Tibial artery (tissue), 4 donors: ENCODE measurements around the gene PDE3A.

Experiments
- DNase-seq, 2 donors: peaks; one replicate each; pipeline ENCODE4 v3.0.0-alpha.2; 2019
- H3K27ac ChIP-seq, 2 donors: fragments of 200-600 bp; sonication (generic) in 1 of 2; 1 replicate in 1 of 2; 2 replicates in 1 of 2; pipeline ENCODE4 v1.5.1; 2018 to 2019; ENCODE audit warnings: mild to moderate bottlenecking in 1 of 2
- H3K27me3 ChIP-seq, 2 donors: fragments of 200-600 bp; sonication (generic) in 1 of 2; one replicate each; pipeline versions ENCODE4 v1.5.1 to v1.6.0; 2016 to 2019
- H3K36me3 ChIP-seq, 3 donors: fragments of 200-600 bp; sonication (generic) in 2 of 3; one replicate each; pipeline ENCODE4 v1.5.1; 2016 to 2019; ENCODE audit warnings: mild to moderate bottlenecking in 2 of 3
- H3K4me1 ChIP-seq, 4 donors: fragments of 200-600 bp; sonication (generic) in 2 of 4; 1 replicate in 3 of 4; 2 replicates in 1 of 4; pipeline ENCODE4 v1.5.1; 2016 to 2019
- H3K4me3 ChIP-seq, 2 donors: fragments of 200-600 bp; sonication (generic) in 1 of 2; 1 replicate in 1 of 2; 2 replicates in 1 of 2; pipeline ENCODE4 v1.5.1; 2018 to 2019; ENCODE audit warnings: mild to moderate bottlenecking in 2 of 2
- H3K9me3 ChIP-seq, 3 donors: fragments of 200-600 bp; sonication (generic) in 1 of 3; one replicate each; pipeline ENCODE4 v1.5.1; 2016 to 2019
- CTCF ChIP-seq, 2 experiments: fragments of 200-600 bp in 1 of 2; fragments of 450-650 bp in 1 of 2; IDR thresholded peaks; one replicate each; pipeline ENCODE4 v1.5.1; 2017 to 2019; ENCODE audit warnings: antibody characterized with exemption in 2 of 2, mild to moderate bottlenecking in 1 of 2, moderate library complexity in 1 of 2
- intact Hi-C: fragments of 100-400 bp; cut with DNase I; formaldehyde crosslinking; loops from one replicate; pipeline ENCODE4 v1.15.0; 2023; ENCODE audit warnings: low total_unique reads

PDE3A gene

GRCh38 chr12:20491290-20491689, 123.0 kb downstream of the PDE3A start:
- H3K4me1 ChIP-seq: peaks cover 0 to 83% (median 26%) of the 10 kb centered on the region in 4 donors
- TF ChIP-seq CTCF (IDR thresholded peaks at IDR 0.05): no peak

GRCh38 chr12:20492251-20492760, 124.0 kb downstream of the PDE3A start:
- Histone ChIP-seq H3K9me3 (no peaks in the 10 kb centered on the region), H3K4me1 (peaks cover 0 to 81% (median 26%) of the 10 kb centered on the region in 4 donors), H3K27ac (peak overlapping the region; percentile 11 to 24), H3K27me3 (no peaks in the 10 kb centered on the region), H3K36me3 (no peaks in the 10 kb centered on the region), H3K4me3 (no peak overlapping the region)
- no peak for TF ChIP-seq CTCF (IDR thresholded peaks at IDR 0.05)
- intact Hi-C loops: no loop called here
- DNase-seq: no peak

More at GRCh38 chr12:20491290-20491689, 123.0 kb downstream of the PDE3A start:
- Histone ChIP-seq H3K27ac (peak overlapping the region in 1 of 2 donors; percentile 27), H3K36me3 (no peaks in the 10 kb centered on the region), H3K4me3 (no peak overlapping the region), H3K9me3 (no peaks in the 10 kb centered on the region), H3K27me3 (no peaks in the 10 kb centered on the region)
- intact Hi-C loops: no loop called here
- no peak for DNase-seq

- Histone ChIP-seq H3K27me3 (no peaks in the 10 kb centered on the region), H3K27ac (peak overlapping the region; percentile 24 to 51), H3K4me1 (peaks cover 0 to 66% (median 26%) of the 10 kb centered on the region in 4 donors), H3K9me3 (no peaks in the 10 kb centered on the region), H3K36me3 (no peaks in the 10 kb centered on the region), H3K4me3 (no peak overlapping the region)
- DNase-seq: no peak
- intact Hi-C loops: no loop called here
- TF ChIP-seq CTCF (IDR thresholded peaks at IDR 0.05): no peak
These were observed 125.6 kb downstream of the PDE3A start for GRCh38 chr12:20493934-20494333.

GRCh38 chr12:20494851-20495250, 126.5 kb downstream of the PDE3A start:
- peaks cover 0 to 62% (median 24%) of the 10 kb centered on the region in 4 donors for H3K4me1 ChIP-seq
- no peaks in the 10 kb centered on the region for H3K9me3 ChIP-seq
- intact Hi-C loops: no loop called here
- TF ChIP-seq CTCF (IDR thresholded peaks at IDR 0.05): no peak
- H3K4me3 ChIP-seq: no peak overlapping the region
- no peaks in the 10 kb centered on the region for H3K27me3 ChIP-seq
- no peak for DNase-seq
- H3K27ac ChIP-seq: peak overlapping the region; percentile 24 to 51
- no peaks in the 10 kb centered on the region for H3K36me3 ChIP-seq

- Histone ChIP-seq H3K4me1 (peaks cover 0 to 64% (median 22%) of the 10 kb centered on the region in 4 donors), H3K4me3 (no peak overlapping the region), H3K9me3 (no peaks in the 10 kb centered on the region), H3K27ac (peak overlapping the region; percentile 24 to 51), H3K36me3 (no peaks in the 10 kb centered on the region), H3K27me3 (no peaks in the 10 kb centered on the region)
- no peak for TF ChIP-seq CTCF (IDR thresholded peaks at IDR 0.05)
- no peak for DNase-seq
- intact Hi-C loops: no loop called here
These were observed 127.7 kb downstream of the PDE3A start for GRCh38 chr12:20495997-20496396.

- no peaks in the 10 kb centered on the region for H3K36me3 ChIP-seq
- no peaks in the 10 kb centered on the region for H3K27me3 ChIP-seq
- no peak for TF ChIP-seq CTCF (IDR thresholded peaks at IDR 0.05)
- H3K4me1 ChIP-seq: peaks cover 0 to 60% (median 15%) of the 10 kb centered on the region in 4 donors
- intact Hi-C loops: no loop called here
- no peaks in the 10 kb centered on the region for H3K9me3 ChIP-seq
- H3K4me3 ChIP-seq: no peak overlapping the region
- no peak for DNase-seq
- no peak overlapping the region for H3K27ac ChIP-seq
These were observed 129.4 kb downstream of the PDE3A start for GRCh38 chr12:20497707-20498106.
